ENCODE results near the gene CEBPG. TPM values are rescaled to one million over a fixed set of nuclear protein-coding genes. Genes with fewer than 3 reads are reported as not detected.

CEBPG gene
- total RNA-seq, 1 donor from 2014 or later = 19.3 TPM

GRCh38 chr19:33377586-33378475, 4.3 kb downstream of the CEBPG start:
- no peak overlapping the region for H3K4me3 ChIP-seq (ENCODE audit: low read depth, low read length)
- DNase-seq (ENCODE audit: low read depth) = no peak
- no peak for TF ChIP-seq CTCF (conservative IDR thresholded peaks at IDR 0.05; ENCODE audit: low read depth, low read length)

GRCh38 chr19:33379151-33379829, 5.8 kb downstream of the CEBPG start:
- DNase-seq (ENCODE audit: low read depth) = no peak
- TF ChIP-seq CTCF (conservative IDR thresholded peaks at IDR 0.05; ENCODE audit: low read depth, low read length) = no peak
- no peak overlapping the region for H3K4me3 ChIP-seq (ENCODE audit: low read depth, low read length)

GRCh38 chr19:33381101-33381500, 7.6 kb downstream of the CEBPG start:
- no peak for DNase-seq (ENCODE audit: low read depth)
- TF ChIP-seq CTCF (conservative IDR thresholded peaks at IDR 0.05; ENCODE audit: low read depth, low read length) = no peak
- H3K4me3 ChIP-seq (ENCODE audit: low read depth, low read length) = no peak overlapping the region

- TF ChIP-seq CTCF (conservative IDR thresholded peaks at IDR 0.05; ENCODE audit: low read depth, low read length) = no peak
- no peak for DNase-seq (ENCODE audit: low read depth)
- H3K4me3 ChIP-seq (ENCODE audit: low read depth, low read length) = no peak overlapping the region
Measured at GRCh38 chr19:33382006-33382405, 8.5 kb downstream of the CEBPG start.

GRCh38 chr19:33382982-33383381, 9.5 kb downstream of the CEBPG start:
- H3K4me3 ChIP-seq (ENCODE audit: low read depth, low read length) = no peak overlapping the region
- no peak for DNase-seq (ENCODE audit: low read depth)
- no peak for TF ChIP-seq CTCF (conservative IDR thresholded peaks at IDR 0.05; ENCODE audit: low read depth, low read length)

- TF ChIP-seq CTCF (conservative IDR thresholded peaks at IDR 0.05; ENCODE audit: low read depth, low read length) = no peak
- no peak overlapping the region for H3K4me3 ChIP-seq (ENCODE audit: low read depth, low read length)
Measured at GRCh38 chr19:33383720-33384292, 10.3 kb downstream of the CEBPG start.

More at GRCh38 chr19:33383720-33384292, 10.3 kb downstream of the CEBPG start:
- DNase-seq (ENCODE audit: low read depth) = no peak

Measured in epithelial cell of proximal tubule (primary cell).